AG09309 (cell line): Measurements from ENCODE around the gene CDH3.

ENCODE experiments used
- DNase-seq: peaks from one replicate; pipeline ENCODE4 v3.0.0-alpha.2; 2010; ENCODE audit warnings: low read depth
- H3K4me3 ChIP-seq: 2 replicates; pipeline ENCODE4 v1.5.1; 2011; ENCODE audit warnings: mild to moderate bottlenecking, low read depth, low read length, moderate library complexity; ENCODE audit not compliant: control insufficient read depth
- TF ChIP-seq, protein P1 (sequence below): IDR thresholded peaks from 2 replicates; pipeline ENCODE4 v1.5.1; 2011; ENCODE audit warnings: mild to moderate bottlenecking, low read depth, low read length, inconsistent platforms; ENCODE audit not compliant: insufficient read depth, control insufficient read depth; ENCODE audit errors: missing control alignments

CDH3 gene

DNA sequence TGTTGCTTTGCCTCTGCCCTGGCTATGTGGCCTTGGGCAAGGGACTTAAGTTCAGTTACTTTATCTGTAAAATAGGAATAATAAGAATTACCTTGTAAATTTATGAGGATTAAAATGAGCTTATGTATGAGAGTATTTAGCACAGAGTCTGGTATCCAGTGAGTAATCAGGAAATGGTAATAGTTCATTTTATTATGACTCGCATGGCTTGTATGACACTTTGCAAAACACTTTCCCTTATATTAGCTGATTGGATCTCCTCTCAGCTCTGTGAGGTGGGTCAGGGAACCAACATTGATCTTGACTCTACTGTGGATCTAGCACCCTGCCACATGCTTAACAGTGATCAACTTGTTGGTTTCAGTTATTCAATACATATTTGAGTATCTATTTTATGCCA is 8.3 kb upstream of the CDH3 start:
- H3K4me3 ChIP-seq = no peak overlapping the region
- DNase-seq = no peak
- TF ChIP-seq, protein P1, sequence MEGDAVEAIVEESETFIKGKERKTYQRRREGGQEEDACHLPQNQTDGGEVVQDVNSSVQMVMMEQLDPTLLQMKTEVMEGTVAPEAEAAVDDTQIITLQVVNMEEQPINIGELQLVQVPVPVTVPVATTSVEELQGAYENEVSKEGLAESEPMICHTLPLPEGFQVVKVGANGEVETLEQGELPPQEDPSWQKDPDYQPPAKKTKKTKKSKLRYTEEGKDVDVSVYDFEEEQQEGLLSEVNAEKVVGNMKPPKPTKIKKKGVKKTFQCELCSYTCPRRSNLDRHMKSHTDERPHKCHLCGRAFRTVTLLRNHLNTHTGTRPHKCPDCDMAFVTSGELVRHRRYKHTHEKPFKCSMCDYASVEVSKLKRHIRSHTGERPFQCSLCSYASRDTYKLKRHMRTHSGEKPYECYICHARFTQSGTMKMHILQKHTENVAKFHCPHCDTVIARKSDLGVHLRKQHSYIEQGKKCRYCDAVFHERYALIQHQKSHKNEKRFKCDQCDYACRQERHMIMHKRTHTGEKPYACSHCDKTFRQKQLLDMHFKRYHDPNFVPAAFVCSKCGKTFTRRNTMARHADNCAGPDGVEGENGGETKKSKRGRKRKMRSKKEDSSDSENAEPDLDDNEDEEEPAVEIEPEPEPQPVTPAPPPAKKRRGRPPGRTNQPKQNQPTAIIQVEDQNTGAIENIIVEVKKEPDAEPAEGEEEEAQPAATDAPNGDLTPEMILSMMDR = no peak

DNA sequence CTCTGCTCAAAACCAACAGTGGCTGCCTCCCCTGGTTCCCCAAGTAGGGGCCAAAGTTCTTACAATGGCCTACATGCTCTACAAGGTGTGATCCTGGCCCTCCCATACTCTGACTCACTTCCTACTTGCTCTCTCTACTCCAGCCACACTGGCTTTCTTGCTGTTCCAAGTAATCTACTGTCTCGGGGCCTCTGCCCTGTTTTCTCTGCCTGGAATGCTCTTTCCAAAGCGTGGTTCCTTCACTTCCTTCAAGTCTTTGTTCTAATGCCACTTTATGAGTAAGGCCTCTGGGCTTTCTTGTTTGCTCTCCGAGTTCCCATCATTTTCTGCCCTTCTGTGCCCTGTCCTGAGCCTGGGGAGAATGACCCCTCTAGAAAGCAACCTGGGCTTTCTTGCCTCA is 4.1 kb upstream of the CDH3 start:
- DNase-seq = no peak
- TF ChIP-seq, protein P1 = no peak
- no peak overlapping the region for H3K4me3 ChIP-seq

DNA sequence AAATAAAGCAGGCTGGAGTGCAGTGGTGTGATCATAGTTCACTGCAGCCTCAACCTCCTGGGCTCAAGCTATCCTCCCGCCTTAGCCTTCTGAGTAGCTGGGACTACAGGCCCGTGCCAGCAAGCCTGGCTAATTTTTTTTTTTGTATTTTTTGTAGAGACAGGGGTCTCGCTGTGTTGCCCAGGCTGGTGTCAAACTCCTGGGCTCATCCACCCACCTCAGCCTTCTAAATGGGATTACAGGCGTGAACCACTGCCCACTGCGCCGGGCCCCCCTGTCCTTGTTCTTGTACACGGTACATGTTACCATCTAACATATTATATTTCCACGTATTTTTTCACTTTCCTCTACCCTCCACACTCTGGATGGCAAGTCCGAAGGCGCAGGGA is 3.1 kb upstream of the CDH3 start:
- DNase-seq = no peak
- no peak overlapping the region for H3K4me3 ChIP-seq
- TF ChIP-seq, protein P1 = no peak

DNA sequence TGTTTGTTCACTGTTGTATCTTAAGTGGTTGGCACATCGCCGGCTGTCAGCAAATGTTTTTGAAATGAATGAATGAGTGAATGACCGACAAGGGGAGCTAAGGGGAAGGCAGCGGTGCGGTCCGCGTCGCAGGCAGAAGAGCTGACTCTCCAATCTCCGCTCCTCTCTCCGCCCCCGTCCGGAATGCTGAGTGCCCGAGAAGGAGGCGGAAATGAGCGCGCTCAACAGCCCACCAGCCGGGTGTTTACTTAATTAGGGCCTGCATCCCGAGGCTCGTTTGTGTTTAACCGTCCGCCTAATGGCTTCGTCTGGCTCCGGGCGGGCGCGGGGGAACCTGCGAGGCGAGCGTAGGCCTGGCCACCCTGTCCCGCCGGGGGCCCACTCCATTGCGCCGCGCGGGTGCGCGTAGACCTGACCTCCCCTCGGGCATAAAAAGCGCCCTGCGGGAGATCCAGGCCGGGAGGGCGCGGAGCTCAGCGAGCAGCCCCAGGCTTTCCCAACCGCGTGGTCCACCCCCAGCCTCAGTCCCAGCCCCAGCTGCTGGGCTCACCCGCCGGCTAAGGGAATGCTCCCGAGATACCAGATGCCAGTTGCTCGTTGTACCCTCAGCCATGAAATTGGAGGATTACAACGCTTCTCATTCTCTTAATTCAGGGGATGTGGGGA is 2.5 kb upstream of the CDH3 start:
- H3K4me3 ChIP-seq = peak overlapping the region; percentile 19
- DNase-seq = no peak
- TF ChIP-seq, protein P1 = no peak

DNA sequence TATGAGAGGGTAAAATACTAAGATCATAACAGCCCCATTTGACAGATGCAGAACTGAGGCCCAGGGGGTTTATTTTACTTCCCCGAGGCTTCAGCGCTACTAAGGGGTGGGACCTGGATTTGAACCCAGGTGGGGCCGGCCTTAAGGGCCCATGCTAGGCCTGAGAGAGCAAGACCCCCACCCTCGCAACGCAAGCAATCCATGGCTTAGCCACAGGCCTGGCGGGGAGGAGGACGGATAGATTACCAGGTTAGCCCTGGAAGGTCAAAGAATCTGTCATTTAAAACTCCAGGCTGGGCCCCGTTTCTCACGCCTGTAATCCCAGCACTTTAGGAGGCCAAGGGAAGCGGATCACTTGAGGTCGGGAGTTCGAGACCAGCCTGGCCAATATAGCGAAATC is 1.9 kb upstream of the CDH3 start:
- DNase-seq = no peak
- TF ChIP-seq, protein P1 = no peak
- no peak overlapping the region for H3K4me3 ChIP-seq

DNA sequence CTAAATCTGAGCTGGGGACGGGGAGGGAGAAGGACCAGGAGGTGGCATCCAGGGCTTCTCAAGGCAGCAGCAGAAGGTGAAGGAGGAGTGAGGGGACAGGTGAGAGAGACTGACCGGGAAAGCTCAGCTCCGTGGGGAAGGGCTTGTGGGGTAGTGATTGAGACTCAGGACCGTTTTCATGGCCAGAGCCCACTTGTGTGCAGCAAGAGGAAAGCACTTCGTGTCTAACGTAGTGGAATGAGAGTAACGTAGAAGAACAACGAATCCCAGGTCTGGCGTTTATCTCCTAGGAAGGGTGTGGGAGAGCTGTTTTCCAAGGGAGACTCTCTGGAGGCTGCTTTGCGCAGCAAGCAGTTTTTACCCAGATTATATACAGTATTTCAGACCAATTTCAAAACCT is 1.3 kb upstream of the CDH3 start:
- TF ChIP-seq, protein P1 = no peak
- no peak overlapping the region for H3K4me3 ChIP-seq
- DNase-seq = no peak
